HG03103 (cell line): ENCODE measurements around the gene KRT34.

Experiments used
- ATAC-seq: cut with Tn5 transposase; IDR thresholded peaks from one replicate; pipeline ENCODE4 v1.9.1; 2021; ENCODE audit warnings: low read depth; ENCODE audit not compliant: unreplicated experiment

KRT34 gene

GRCh38 chr17:41334385-41335305 is 47.5 kb downstream of the KRT34 start:
- no peak for ATAC-seq

- ATAC-seq: no peak
Observed at GRCh38 chr17:41333836-41334235, 48.3 kb downstream of the KRT34 start.

- no peak for ATAC-seq
Observed at GRCh38 chr17:41333098-41333497, 49.0 kb downstream of the KRT34 start.

- ATAC-seq: no peak
Observed at GRCh38 chr17:41332239-41332638, 49.9 kb downstream of the KRT34 start.

- ATAC-seq: no peak
Observed at GRCh38 chr17:41331606-41332005, 50.5 kb downstream of the KRT34 start.

- ATAC-seq: no peak
Observed at GRCh38 chr17:41329279-41329948, 52.7 kb downstream of the KRT34 start.

- no peak for ATAC-seq
Observed at GRCh38 chr17:41328207-41328606, 53.9 kb downstream of the KRT34 start.
